Neuronal stem cell (in vitro differentiated cells): ENCODE data around the gene ZDHHC3.

ENCODE experiments used
- DNase-seq: peaks from one replicate; pipeline ENCODE4 v3.0.0-alpha.2; 2013; ENCODE audit warnings: low spot score
- H2AFZ ChIP-seq: one replicate; pipeline ENCODE4 v1.6.1; 2013; ENCODE audit warnings: mild to moderate bottlenecking, low read length, inconsistent platforms
- H2AK5ac ChIP-seq: 2 replicates; pipeline ENCODE4 v1.6.1; 2013; ENCODE audit warnings: low read depth, mild to moderate bottlenecking, inconsistent platforms, low read length, moderate library complexity, mixed read lengths
- H2BK120ac ChIP-seq: 2 replicates; pipeline ENCODE4 v1.6.1; 2013; ENCODE audit warnings: low read depth, mild to moderate bottlenecking, inconsistent platforms, low read length, moderate library complexity, mixed read lengths
- H2BK12ac ChIP-seq: one replicate; pipeline ENCODE4 v1.6.1; 2013; ENCODE audit warnings: low read length, inconsistent platforms
- H2BK15ac ChIP-seq: 2 replicates; pipeline ENCODE4 v1.6.1; 2013; ENCODE audit warnings: mild to moderate bottlenecking, low read length, inconsistent platforms, mixed read lengths
- H2BK5ac ChIP-seq: one replicate; pipeline ENCODE4 v1.6.1; 2013; ENCODE audit warnings: inconsistent platforms, mild to moderate bottlenecking, low read length, moderate library complexity
- H3K14ac ChIP-seq: one replicate; pipeline ENCODE4 v1.6.1; 2013; ENCODE audit warnings: low read length, inconsistent platforms
- H3K18ac ChIP-seq: 2 replicates; pipeline ENCODE4 v1.6.1; 2013; ENCODE audit warnings: low read length, inconsistent platforms
- H3K23ac ChIP-seq: 2 replicates; pipeline ENCODE4 v1.6.1; 2013; ENCODE audit warnings: low read depth, mild to moderate bottlenecking, mixed read lengths, low read length, inconsistent platforms; ENCODE audit not compliant: poor library complexity
- H3K27ac ChIP-seq: replicated peaks from 3 replicates; pipeline ENCODE4 v1.5.1; 2013; ENCODE audit warnings: low read length, inconsistent platforms
- H3K27me3 ChIP-seq, 3 experiments: 2 replicates each; pipeline ENCODE4 v1.6.1; 2013; ENCODE audit warnings: low read length in 3 of 3, mild to moderate bottlenecking in 2 of 3, inconsistent platforms in 1 of 3, low read depth in 1 of 3, mixed read lengths in 1 of 3, moderate library complexity in 1 of 3; ENCODE audit not compliant: control insufficient read depth in 3 of 3, insufficient read depth in 3 of 3
- H3K36me3 ChIP-seq, 2 donors: replicated peaks in 1 of 2; 2 replicates each; pipeline ENCODE4 v1.6.1; 2013; ENCODE audit warnings: low read length in 2 of 2; ENCODE audit not compliant: control insufficient read depth in 2 of 2, insufficient read depth in 2 of 2
- H3K4ac ChIP-seq: 2 replicates; pipeline ENCODE4 v1.6.1; 2013; ENCODE audit warnings: inconsistent platforms, mild to moderate bottlenecking, low read length, moderate library complexity
- H3K4me1 ChIP-seq, 2 donors: 1 replicate in 1 of 2; 2 replicates in 1 of 2; pipeline ENCODE4 v1.6.1; 2013; ENCODE audit warnings: low read length in 2 of 2, low read depth in 1 of 2; ENCODE audit not compliant: control insufficient read depth in 2 of 2, insufficient read depth in 1 of 2
- H3K4me2 ChIP-seq: one replicate; pipeline ENCODE4 v1.6.1; 2013; ENCODE audit warnings: mild to moderate bottlenecking, low read length, inconsistent platforms; ENCODE audit not compliant: insufficient read depth, poor library complexity, severe bottlenecking
- H3K4me3 ChIP-seq, 2 donors: 2 replicates each; pipeline ENCODE4 v1.5.1; 2013; ENCODE audit warnings: low read length in 2 of 2, mild to moderate bottlenecking in 2 of 2, inconsistent platforms in 1 of 2, moderate library complexity in 1 of 2
- H3K79me1 ChIP-seq: one replicate; pipeline ENCODE4 v1.6.1; 2013; ENCODE audit warnings: low read depth, mild to moderate bottlenecking, inconsistent platforms, low read length, moderate library complexity
- H3K9ac ChIP-seq: one replicate; pipeline ENCODE4 v1.6.1; 2013; ENCODE audit warnings: mild to moderate bottlenecking, low read depth, low read length, inconsistent platforms; ENCODE audit not compliant: poor library complexity
- H3K9me3 ChIP-seq, 2 donors: replicated peaks in 1 of 2; 2 replicates each; pipeline versions ENCODE3 to v1.6.1; 2013; ENCODE audit warnings: low read length in 2 of 2, mild to moderate bottlenecking in 2 of 2, inconsistent platforms in 1 of 2, low read depth in 1 of 2, mixed read lengths in 1 of 2, moderate library complexity in 1 of 2; ENCODE audit not compliant: control insufficient read depth in 2 of 2, insufficient read depth in 1 of 2
- H4K8ac ChIP-seq: one replicate; pipeline ENCODE4 v1.6.1; 2013; ENCODE audit warnings: low read depth, mild to moderate bottlenecking, inconsistent platforms, low read length, moderate library complexity
- H4K91ac ChIP-seq: one replicate; pipeline ENCODE4 v1.6.1; 2013; ENCODE audit warnings: low read length, low read depth, mild to moderate bottlenecking, inconsistent platforms; ENCODE audit not compliant: poor library complexity
- WGBS, 2 donors: extraction: QIAGEN DNeasy Blood & Tissue Kit; methylation state at CpG; one replicate each; pipeline ENCODE4 v1.1.7; 2013; ENCODE audit warnings: missing lambda C conversion rate in 2 of 2, mixed read lengths in 1 of 2; ENCODE audit not compliant: insufficient read length in 2 of 2, insufficient replicate concordance in 1 of 2; ENCODE audit errors: extremely low coverage in 2 of 2; 5-methylcytosine and 5-hydroxymethylcytosine counted together

The ZDHHC3 gene

GRCh38 chr3:44962621-44963393 lies 13.2 kb downstream of the ZDHHC3 start:
- H3K27ac ChIP-seq, result no peak overlapping the region
- H4K91ac ChIP-seq, result no peak overlapping the region
- H3K18ac ChIP-seq, result no peak overlapping the region
- peaks cover 3 to 18% of the 10 kb centered on the region in 2 donors for H3K36me3 ChIP-seq
- no peaks in the 10 kb centered on the region for H3K4me1 ChIP-seq
- no peak overlapping the region for H2BK12ac ChIP-seq
- no peak overlapping the region for H2BK5ac ChIP-seq
- H3K14ac ChIP-seq, result no peak overlapping the region
- no peak overlapping the region for H3K9ac ChIP-seq
- no peak for DNase-seq
- no peak overlapping the region for H2AK5ac ChIP-seq
- H2BK120ac ChIP-seq, result no peak overlapping the region
- H3K4ac ChIP-seq, result no peak overlapping the region
- H3K9me3 ChIP-seq, result no peaks in the 10 kb centered on the region
- H2BK15ac ChIP-seq, result no peak overlapping the region
- WGBS, 2 donors, result no CpG with 5 or more reads among the region's 6 CpGs
- no peak overlapping the region for H3K4me2 ChIP-seq
- no peak overlapping the region for H3K4me3 ChIP-seq
- H3K27me3 ChIP-seq, result no peaks in the 10 kb centered on the region
- H3K23ac ChIP-seq, result no peak overlapping the region
- no peak overlapping the region for H2AFZ ChIP-seq
- no peak overlapping the region for H4K8ac ChIP-seq
- no peaks in the 10 kb centered on the region for H3K79me1 ChIP-seq

- Histone ChIP-seq H3K4me2 (no peak overlapping the region), H3K14ac (no peak overlapping the region), H2AK5ac (no peak overlapping the region), H4K91ac (no peak overlapping the region), H3K27me3 (no peaks in the 10 kb centered on the region), H2AFZ (no peak overlapping the region), H3K27ac (no peak overlapping the region), H3K4ac (no peak overlapping the region), H2BK5ac (no peak overlapping the region), H3K23ac (no peak overlapping the region), H4K8ac (no peak overlapping the region), H3K79me1 (no peaks in the 10 kb centered on the region), H3K4me1 (no peaks in the 10 kb centered on the region), H3K36me3 (peaks cover 3 to 27% of the 10 kb centered on the region in 2 donors), H2BK12ac (no peak overlapping the region), H3K9ac (no peak overlapping the region), H3K9me3 (no peaks in the 10 kb centered on the region), H3K18ac (no peak overlapping the region), H3K4me3 (no peak overlapping the region), H2BK120ac (no peak overlapping the region), H2BK15ac (no peak overlapping the region)
- no CpG with 5 or more reads among the region's 3 CpGs for WGBS, 2 donors
- DNase-seq, result no peak
These were observed 14.1 kb downstream of the ZDHHC3 start for GRCh38 chr3:44961888-44962287.

GRCh38 chr3:44960387-44961026 lies 15.5 kb downstream of the ZDHHC3 start:
- H3K14ac ChIP-seq, result no peak overlapping the region
- H2BK120ac ChIP-seq, result no peak overlapping the region
- H3K79me1 ChIP-seq, result no peaks in the 10 kb centered on the region
- H3K4me2 ChIP-seq, result no peak overlapping the region
- no peak overlapping the region for H2AK5ac ChIP-seq
- DNase-seq, result no peak
- peaks cover 3 to 39% of the 10 kb centered on the region in 2 donors for H3K36me3 ChIP-seq
- no peak overlapping the region for H3K18ac ChIP-seq
- H3K23ac ChIP-seq, result no peak overlapping the region
- no peaks in the 10 kb centered on the region for H3K4me1 ChIP-seq
- H3K4ac ChIP-seq, result no peak overlapping the region
- no peak overlapping the region for H3K9ac ChIP-seq
- no peak overlapping the region for H4K8ac ChIP-seq
- no peak overlapping the region for H2BK12ac ChIP-seq
- H3K27me3 ChIP-seq, result no peaks in the 10 kb centered on the region
- H2BK5ac ChIP-seq, result no peak overlapping the region
- H3K9me3 ChIP-seq, result no peaks in the 10 kb centered on the region
- no peak overlapping the region for H4K91ac ChIP-seq
- no CpG with 5 or more reads among the region's 3 CpGs for WGBS, 2 donors
- no peak overlapping the region for H2BK15ac ChIP-seq
- no peak overlapping the region for H2AFZ ChIP-seq
- no peak overlapping the region for H3K27ac ChIP-seq
- no peak overlapping the region for H3K4me3 ChIP-seq

- Histone ChIP-seq H3K4me2 (no peak overlapping the region), H2AFZ (no peak overlapping the region), H2BK5ac (no peak overlapping the region), H3K27me3 (no peaks in the 10 kb centered on the region), H3K14ac (no peak overlapping the region), H4K8ac (no peak overlapping the region), H2AK5ac (no peak overlapping the region), H3K4me3 (no peak overlapping the region), H3K27ac (no peak overlapping the region), H3K23ac (no peak overlapping the region), H3K9ac (no peak overlapping the region), H4K91ac (no peak overlapping the region), H2BK120ac (no peak overlapping the region), H3K79me1 (no peaks in the 10 kb centered on the region), H2BK12ac (no peak overlapping the region), H2BK15ac (no peak overlapping the region), H3K4me1 (no peaks in the 10 kb centered on the region), H3K9me3 (no peaks in the 10 kb centered on the region), H3K4ac (no peak overlapping the region), H3K18ac (no peak overlapping the region), H3K36me3 (peaks cover 7 to 55% of the 10 kb centered on the region in 2 donors)
- WGBS, 2 donors, result no CpG with 5 or more reads among the region's 7 CpGs
- no peak for DNase-seq
These were observed 17.6 kb downstream of the ZDHHC3 start for GRCh38 chr3:44958386-44958785.
